Esophagus squamous epithelium (tissue), 4 donors: ENCODE data around the gene HEXIM1.

Source experiments
- POLR2A ChIP-seq, 4 donors: fragments of 450-650 bp; IDR thresholded peaks; one replicate each; pipeline ENCODE4 v1.6.1; 2017; ENCODE audit warnings: antibody characterized with exemption in 4 of 4, mild to moderate bottlenecking in 4 of 4, moderate library complexity in 3 of 4
- TF ChIP-seq, protein P1 (sequence below), 6 experiments: fragments of 450-650 bp in 4 of 6; fragments of 200-600 bp in 2 of 6; sonication (generic) in 2 of 6; IDR thresholded peaks; one replicate each; pipeline ENCODE4 v1.5.1; 2016 to 2019; ENCODE audit warnings: antibody characterized with exemption in 6 of 6, mild to moderate bottlenecking in 4 of 6, moderate library complexity in 4 of 6

GRCh38 chr17:45114117-45114932, 34.0 kb upstream of the HEXIM1 start:
- TF ChIP-seq, protein P1, sequence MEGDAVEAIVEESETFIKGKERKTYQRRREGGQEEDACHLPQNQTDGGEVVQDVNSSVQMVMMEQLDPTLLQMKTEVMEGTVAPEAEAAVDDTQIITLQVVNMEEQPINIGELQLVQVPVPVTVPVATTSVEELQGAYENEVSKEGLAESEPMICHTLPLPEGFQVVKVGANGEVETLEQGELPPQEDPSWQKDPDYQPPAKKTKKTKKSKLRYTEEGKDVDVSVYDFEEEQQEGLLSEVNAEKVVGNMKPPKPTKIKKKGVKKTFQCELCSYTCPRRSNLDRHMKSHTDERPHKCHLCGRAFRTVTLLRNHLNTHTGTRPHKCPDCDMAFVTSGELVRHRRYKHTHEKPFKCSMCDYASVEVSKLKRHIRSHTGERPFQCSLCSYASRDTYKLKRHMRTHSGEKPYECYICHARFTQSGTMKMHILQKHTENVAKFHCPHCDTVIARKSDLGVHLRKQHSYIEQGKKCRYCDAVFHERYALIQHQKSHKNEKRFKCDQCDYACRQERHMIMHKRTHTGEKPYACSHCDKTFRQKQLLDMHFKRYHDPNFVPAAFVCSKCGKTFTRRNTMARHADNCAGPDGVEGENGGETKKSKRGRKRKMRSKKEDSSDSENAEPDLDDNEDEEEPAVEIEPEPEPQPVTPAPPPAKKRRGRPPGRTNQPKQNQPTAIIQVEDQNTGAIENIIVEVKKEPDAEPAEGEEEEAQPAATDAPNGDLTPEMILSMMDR (IDR thresholded peaks at IDR 0.05), result no peak
- TF ChIP-seq POLR2A (IDR thresholded peaks at IDR 0.05), result no peak
